Naive B cell (primary cell): Measurements from ENCODE around the gene EME1. TPM values are rescaled to one million over a fixed set of nuclear protein-coding genes. Genes with fewer than 3 reads are reported as not detected.
"Not testable (repeated sequence)": the region's sequence is repeated elsewhere in the genome, so short reads cannot be mapped to it uniquely, and the experiment has no call there.

Source experiments
- ATAC-seq, 2 donors: fragments of 150-1000 bp; cut with Tn5 transposase; 2 replicates each; pipeline ENCODE4 v1.10.0; 2021; ENCODE audit warnings: low read depth in 2 of 2, mild to moderate bottlenecking in 2 of 2, moderate library complexity in 2 of 2
- DNase-seq: peaks from one replicate; pipeline ENCODE4 v3.0.0; 2022
- H3K27ac Mint-ChIP-seq, 6 donors: one replicate each; pipeline ENCODE4 v1.8.0; 2020 to 2022; ENCODE audit warnings: mild to moderate bottlenecking in 6 of 6, mixed read lengths in 6 of 6, moderate library complexity in 5 of 6, inconsistent platforms in 2 of 6
- H3K27me3 Mint-ChIP-seq, 3 donors: one replicate each; pipeline ENCODE4 v1.8.0; 2021 to 2022; ENCODE audit warnings: mixed read lengths in 3 of 3, mild to moderate bottlenecking in 1 of 3
- H3K36me3 Mint-ChIP-seq, 2 donors: one replicate each; pipeline ENCODE4 v1.8.0; 2020 to 2022; ENCODE audit warnings: mixed read lengths in 2 of 2, inconsistent platforms in 1 of 2, mild to moderate bottlenecking in 1 of 2
- H3K4me1 Mint-ChIP-seq, 3 donors: one replicate each; pipeline ENCODE4 v1.8.0; 2020 to 2022; ENCODE audit warnings: mixed read lengths in 3 of 3, inconsistent platforms in 1 of 3, mild to moderate bottlenecking in 1 of 3, moderate library complexity in 1 of 3
- H3K4me3 Mint-ChIP-seq, 8 donors: one replicate each; pipeline ENCODE4 v1.8.0; 2020 to 2022; ENCODE audit warnings: mild to moderate bottlenecking in 8 of 8, mixed read lengths in 8 of 8, moderate library complexity in 8 of 8, inconsistent platforms in 2 of 8
- H3K9me3 Mint-ChIP-seq, 7 donors: one replicate each; pipeline ENCODE4 v1.8.0; 2020 to 2022; ENCODE audit warnings: mixed read lengths in 7 of 7, mild to moderate bottlenecking in 5 of 7, inconsistent platforms in 2 of 7, moderate library complexity in 1 of 7
- polyA plus RNA-seq, 6 donors: library from polyadenylated mRNA; unstranded; fragments of 300-500 nt; fragmentation: Illumina TruSeq; gene quantifications; one replicate each; pipeline ENCODE4 v1.2.3, GENCODE V29; 2021; ENCODE audit warnings: low read depth in 6 of 6

Gene EME1
- polyA plus RNA-seq = under 1 TPM in 4 of 6 donors, not detected in 2; 0.36 to 0.87 (median 0.59) TPM

DNA sequence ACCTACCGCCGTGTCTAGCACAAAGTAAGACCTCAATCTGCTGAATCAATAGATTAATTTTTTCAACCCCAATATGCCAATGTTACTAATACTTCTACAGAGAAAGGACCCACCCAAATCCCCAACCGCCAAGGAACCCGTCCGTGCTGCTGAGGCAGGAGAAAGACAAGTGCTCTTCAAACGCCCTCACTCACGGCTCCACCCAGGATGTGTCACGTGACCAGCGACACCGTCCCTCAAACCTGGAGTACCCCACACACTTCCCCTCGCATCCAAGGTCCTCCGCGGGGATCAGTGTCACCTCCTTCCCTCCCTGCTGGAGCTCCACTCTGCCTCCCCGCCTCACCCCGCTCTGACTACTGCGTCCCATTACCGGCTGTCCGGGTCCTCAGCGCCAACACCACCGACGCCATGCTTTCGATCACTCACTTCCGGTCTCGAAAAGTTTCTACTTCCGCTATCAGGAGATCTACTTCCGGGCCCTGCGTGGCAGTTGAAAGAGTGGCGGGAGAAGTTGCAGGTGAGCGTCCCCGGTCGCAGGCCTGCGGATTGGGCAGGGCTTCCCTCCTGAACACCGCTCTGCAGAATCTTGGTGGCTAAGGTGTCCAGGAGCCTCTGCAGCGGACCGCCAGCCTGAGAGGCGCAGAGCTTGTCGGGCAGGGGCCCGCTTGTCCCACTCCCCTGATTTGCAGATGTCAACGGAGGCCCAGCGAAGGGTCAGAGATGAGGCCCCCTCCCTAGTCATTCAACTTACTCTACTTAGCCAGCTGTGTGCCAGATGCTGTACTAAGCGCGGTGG is at the start of gene EME1, which contains the start of gene MRPL27:
Gene EME1 (plus strand): TSS at position 472 of the 799 bp plus-strand sequence. CDS start 1,980 bp downstream, outside the sequence.
Gene MRPL27 (minus strand): TSS at position 427 of the 799 bp plus-strand sequence. CDS start 14 bp downstream, at position 413.
- Mint-ChIP-seq H3K4me3 (peak within 1 kb of the TSS; percentile 91 to 100 (median 98)), H3K27ac (peak within 1 kb of the TSS; percentile 99 to 100 (median 100)), H3K4me1 (peaks cover 20 to 32% (median 24%) of the 10 kb centered on the region in 3 donors), H3K9me3 (no peaks in the 10 kb centered on the region), H3K36me3 (peaks cover 8 to 13% of the 10 kb centered on the region in 2 donors), H3K27me3 (no peaks in the 10 kb centered on the region)
- DNase-seq (peak; percentile 90), ATAC-seq (peak; percentile 96)

DNA sequence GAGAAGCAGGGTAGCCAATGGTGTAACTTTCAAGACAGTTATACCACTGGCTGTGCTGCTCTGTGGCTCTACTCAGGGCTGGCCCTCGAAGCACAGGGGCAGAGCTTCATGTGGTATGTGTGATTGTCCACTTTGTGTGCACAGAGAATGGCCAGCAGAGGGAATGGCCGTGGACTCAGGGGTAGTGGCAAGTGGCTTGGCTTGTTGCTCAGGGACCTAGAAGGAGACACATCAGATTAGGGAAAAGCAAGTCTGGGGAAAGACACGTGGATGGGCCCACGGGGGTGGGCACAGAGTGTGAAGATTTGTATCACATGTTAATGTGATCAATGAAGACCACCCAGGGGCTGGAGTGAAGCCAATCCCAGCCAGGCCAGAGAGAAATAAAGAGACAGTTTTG is 47.1 kb upstream of the EME1 start:
- no peak for ATAC-seq
- no peak overlapping the region for H3K4me3 Mint-ChIP-seq
- H3K36me3 Mint-ChIP-seq = no peaks in the 10 kb centered on the region
- no peaks in the 10 kb centered on the region for H3K4me1 Mint-ChIP-seq
- H3K9me3 Mint-ChIP-seq = no peaks in the 10 kb centered on the region
- no peak overlapping the region for H3K27ac Mint-ChIP-seq
- H3K27me3 Mint-ChIP-seq = peaks cover 0 to 23% (median 11%) of the 10 kb centered on the region in 3 donors
- DNase-seq = no peak

- peaks cover under 1 to 24% (median 11%) of the 10 kb centered on the region in 3 donors for H3K27me3 Mint-ChIP-seq
- DNase-seq (no peak), ATAC-seq (no peak)
Measured at GRCh38 chr17:50326831-50327364, 46.1 kb upstream of the EME1 start.

GRCh38 chr17:50328363-50329325 is 44.4 kb upstream of the EME1 start:
- Mint-ChIP-seq H3K4me3 (no peak overlapping the region), H3K27ac (no peak overlapping the region), H3K36me3 (no peaks in the 10 kb centered on the region), H3K9me3 (no peaks in the 10 kb centered on the region), H3K27me3 (peaks cover 4 to 39% (median 26%) of the 10 kb centered on the region in 3 donors), H3K4me1 (peaks cover 0 to 3% (median under 1%) of the 10 kb centered on the region in 3 donors)
- ATAC-seq (no peak), DNase-seq (no peak)

More at GRCh38 chr17:50326831-50327364, 46.1 kb upstream of the EME1 start:
- Mint-ChIP-seq H3K27ac (peak overlapping the region in 1 of 6 donors; percentile 24), H3K9me3 (no peaks in the 10 kb centered on the region), H3K4me3 (no peak overlapping the region), H3K4me1 (no peaks in the 10 kb centered on the region), H3K36me3 (no peaks in the 10 kb centered on the region)

- Mint-ChIP-seq H3K36me3 (no peaks in the 10 kb centered on the region), H3K4me3 (no peak overlapping the region), H3K4me1 (peaks cover 0 to 5% (median 4%) of the 10 kb centered on the region in 3 donors), H3K9me3 (no peaks in the 10 kb centered on the region), H3K27me3 (peaks cover 4 to 43% (median 32%) of the 10 kb centered on the region in 3 donors), H3K27ac (no peak overlapping the region)
- DNase-seq (no peak), ATAC-seq (no peak)
Measured at GRCh38 chr17:50329716-50330115, 43.3 kb upstream of the EME1 start.

DNA sequence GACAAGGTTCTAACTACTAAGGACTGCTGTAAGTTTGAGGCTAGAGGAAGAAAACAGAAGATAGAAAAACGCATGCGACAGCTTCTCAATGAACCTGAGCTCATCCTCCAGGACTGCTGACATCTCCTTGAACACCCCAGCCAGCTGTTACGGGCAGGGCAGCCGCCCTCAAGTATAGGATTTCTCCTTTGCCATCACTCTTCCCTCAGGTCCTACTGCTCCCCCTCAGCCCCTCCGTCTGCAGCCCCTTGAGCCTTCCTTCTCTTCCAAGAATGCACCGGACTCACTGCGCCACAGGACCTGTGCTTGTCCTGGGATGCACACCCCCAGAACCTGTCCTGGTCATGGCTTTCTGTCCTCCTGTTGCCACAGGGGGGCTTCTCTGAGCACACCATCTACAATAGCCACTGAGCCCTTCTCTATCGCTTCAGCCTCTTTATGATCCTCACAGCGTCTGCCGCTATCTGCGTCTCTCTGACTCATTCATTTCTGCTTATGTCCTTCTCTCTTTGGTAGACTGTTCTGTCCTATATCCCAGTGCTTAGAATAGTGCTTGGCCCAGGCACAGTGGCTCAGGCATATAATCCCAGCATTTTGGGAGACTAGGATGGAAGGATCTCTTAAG is 42.8 kb upstream of the EME1 start:
- H3K27me3 Mint-ChIP-seq = peaks cover 4 to 43% (median 32%) of the 10 kb centered on the region in 3 donors
- DNase-seq = no peak
- H3K36me3 Mint-ChIP-seq = no peaks in the 10 kb centered on the region
- no peak overlapping the region for H3K4me3 Mint-ChIP-seq
- no peak for ATAC-seq
- H3K27ac Mint-ChIP-seq = no peak overlapping the region
- H3K9me3 Mint-ChIP-seq = no peaks in the 10 kb centered on the region
- peaks cover 0 to 5% (median 4%) of the 10 kb centered on the region in 3 donors for H3K4me1 Mint-ChIP-seq

- DNase-seq = no peak
- Mint-ChIP-seq H3K27ac (no peak overlapping the region), H3K36me3 (no peaks in the 10 kb centered on the region), H3K27me3 (peaks cover 9 to 43% (median 32%) of the 10 kb centered on the region in 3 donors), H3K4me3 (no peak overlapping the region), H3K4me1 (peaks cover 0 to 5% (median 4%) of the 10 kb centered on the region in 3 donors), H3K9me3 (no peaks in the 10 kb centered on the region)
- ATAC-seq = no peak
Measured at GRCh38 chr17:50331085-50331791, 41.8 kb upstream of the EME1 start.

DNA sequence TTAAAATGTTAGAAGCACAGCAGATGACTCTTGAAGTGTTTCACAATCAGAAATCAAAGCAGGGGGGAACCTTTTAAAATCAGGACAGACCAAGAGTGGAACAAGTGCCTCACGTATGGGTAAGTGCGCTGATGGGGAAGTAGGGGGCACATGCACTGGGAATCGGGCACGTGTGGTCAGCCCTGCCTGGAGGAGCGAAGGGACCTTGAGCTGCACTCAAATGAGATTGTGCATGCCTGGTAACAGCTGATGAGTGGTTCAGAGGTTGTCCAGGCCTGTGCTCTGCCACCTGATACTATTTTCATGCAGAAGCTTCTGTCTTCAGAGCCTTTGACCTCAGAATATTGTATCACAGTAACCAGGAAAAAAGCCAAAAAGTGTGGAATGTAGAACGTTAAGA is 40.8 kb upstream of the EME1 start:
- no peak overlapping the region for H3K27ac Mint-ChIP-seq
- no peaks in the 10 kb centered on the region for H3K36me3 Mint-ChIP-seq

GRCh38 chr17:50333291-50334057 is 39.6 kb upstream of the EME1 start:
- not testable (repeated sequence) for H3K9me3 Mint-ChIP-seq, ATAC-seq, H3K27ac Mint-ChIP-seq, H3K36me3 Mint-ChIP-seq, H3K4me1 Mint-ChIP-seq, DNase-seq
- Mint-ChIP-seq H3K27me3 (peaks cover 9 to 38% (median 32%) of the 10 kb centered on the region in 3 donors), H3K4me3 (peak overlapping the region in 1 of 8 donors; percentile 29)

More for the DNA sequence above, 40.8 kb upstream of the EME1 start:
- ATAC-seq = no peak
- Mint-ChIP-seq H3K4me1 (peaks cover 0 to 5% (median 4%) of the 10 kb centered on the region in 3 donors), H3K9me3 (no peaks in the 10 kb centered on the region), H3K27me3 (peaks cover 9 to 38% (median 32%) of the 10 kb centered on the region in 3 donors), H3K4me3 (no peak overlapping the region)
- no peak for DNase-seq

DNA sequence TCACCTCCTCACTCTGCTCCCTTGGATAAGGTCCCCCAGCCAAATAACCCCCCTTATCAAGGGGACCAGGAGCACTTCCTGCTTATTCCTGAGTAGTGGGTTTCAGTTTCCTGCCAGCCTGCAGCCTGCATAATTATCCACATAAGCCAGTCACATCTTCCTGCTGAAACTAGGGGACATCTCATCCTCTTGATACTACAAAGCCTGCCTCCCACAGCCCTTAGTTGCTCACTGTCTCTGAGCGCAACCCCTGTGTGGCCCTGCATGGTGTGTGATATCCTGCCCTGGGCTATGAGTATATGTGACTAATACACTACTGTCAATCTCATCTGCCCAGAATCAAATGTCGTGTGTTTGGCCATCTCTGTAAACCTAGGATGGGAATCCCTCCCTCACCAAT is 35.1 kb upstream of the EME1 start:
- DNase-seq (no peak), ATAC-seq (no peak)
- H3K4me1 Mint-ChIP-seq = peaks cover 0 to 5% (median 4%) of the 10 kb centered on the region in 3 donors
- H3K36me3 Mint-ChIP-seq = peaks cover 0 to 20% of the 10 kb centered on the region in 2 donors
- peaks cover 4 to 26% (median 11%) of the 10 kb centered on the region in 3 donors for H3K27me3 Mint-ChIP-seq
- H3K4me3 Mint-ChIP-seq = peak overlapping the region in 1 of 8 donors; percentile 17
- H3K27ac Mint-ChIP-seq = no peak overlapping the region
- peaks cover 4 to 17% (median 13%) of the 10 kb centered on the region in 7 donors for H3K9me3 Mint-ChIP-seq

GRCh38 chr17:50338645-50339044 is 34.4 kb upstream of the EME1 start:
- Mint-ChIP-seq H3K36me3 (peaks cover 0 to 20% of the 10 kb centered on the region in 2 donors), H3K9me3 (peaks cover 4 to 17% (median 13%) of the 10 kb centered on the region in 7 donors), H3K27ac (no peak overlapping the region), H3K4me3 (no peak overlapping the region), H3K27me3 (peaks cover 4 to 20% (median 5%) of the 10 kb centered on the region in 3 donors), H3K4me1 (peaks cover 0 to 3% (median 2%) of the 10 kb centered on the region in 3 donors)
- DNase-seq (no peak), ATAC-seq (no peak)
